ENCODE measurements around the gene CLDN12.

- TF ChIP-seq FOXJ3 (CRISPR knock-in tag; IDR thresholded peaks at IDR 0.05; ENCODE audit: borderline replicate concordance) (no peak), ZNF263 (CRISPR knock-in tag; IDR thresholded peaks at IDR 0.05; ENCODE audit: low read depth) (no peak), MXD4 (CRISPR knock-in tag; IDR thresholded peaks at IDR 0.05; ENCODE audit: borderline replicate concordance) (no peak)
- TF ChIP-seq, protein P1, sequence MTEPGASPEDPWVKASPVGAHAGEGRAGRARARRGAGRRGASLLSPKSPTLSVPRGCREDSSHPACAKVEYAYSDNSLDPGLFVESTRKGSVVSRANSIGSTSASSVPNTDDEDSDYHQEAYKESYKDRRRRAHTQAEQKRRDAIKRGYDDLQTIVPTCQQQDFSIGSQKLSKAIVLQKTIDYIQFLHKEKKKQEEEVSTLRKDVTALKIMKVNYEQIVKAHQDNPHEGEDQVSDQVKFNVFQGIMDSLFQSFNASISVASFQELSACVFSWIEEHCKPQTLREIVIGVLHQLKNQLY (CRISPR knock-in tag; IDR thresholded peaks at IDR 0.05) = no peak
- TF ChIP-seq, protein P2, sequence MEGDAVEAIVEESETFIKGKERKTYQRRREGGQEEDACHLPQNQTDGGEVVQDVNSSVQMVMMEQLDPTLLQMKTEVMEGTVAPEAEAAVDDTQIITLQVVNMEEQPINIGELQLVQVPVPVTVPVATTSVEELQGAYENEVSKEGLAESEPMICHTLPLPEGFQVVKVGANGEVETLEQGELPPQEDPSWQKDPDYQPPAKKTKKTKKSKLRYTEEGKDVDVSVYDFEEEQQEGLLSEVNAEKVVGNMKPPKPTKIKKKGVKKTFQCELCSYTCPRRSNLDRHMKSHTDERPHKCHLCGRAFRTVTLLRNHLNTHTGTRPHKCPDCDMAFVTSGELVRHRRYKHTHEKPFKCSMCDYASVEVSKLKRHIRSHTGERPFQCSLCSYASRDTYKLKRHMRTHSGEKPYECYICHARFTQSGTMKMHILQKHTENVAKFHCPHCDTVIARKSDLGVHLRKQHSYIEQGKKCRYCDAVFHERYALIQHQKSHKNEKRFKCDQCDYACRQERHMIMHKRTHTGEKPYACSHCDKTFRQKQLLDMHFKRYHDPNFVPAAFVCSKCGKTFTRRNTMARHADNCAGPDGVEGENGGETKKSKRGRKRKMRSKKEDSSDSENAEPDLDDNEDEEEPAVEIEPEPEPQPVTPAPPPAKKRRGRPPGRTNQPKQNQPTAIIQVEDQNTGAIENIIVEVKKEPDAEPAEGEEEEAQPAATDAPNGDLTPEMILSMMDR (IDR thresholded peaks at IDR 0.05) = no peak
Measured at GRCh38 chr7:90461219-90461618, 58.0 kb downstream of the CLDN12 start.

Data from WTC11 (cell line).